K562 (cell line): ENCODE measurements around the gene RNASE8. TPM values are rescaled to one million over a fixed set of nuclear protein-coding genes. Genes with fewer than 3 reads are reported as not detected.
A peak's percentile ranks its signal among the peaks of the same experiment; 100 is the strongest.

Experiments used
- ATAC-seq: fragments of 200-7000 bp; cut with Tn5 transposase; 3 replicates; pipeline ENCODE4 v1.9.1; 2020; ENCODE audit warnings: moderate library complexity
- BruUV-seq: library from RNA; stranded (reverse); fragments of 400-500 nt; replicated peaks from 2 replicates; lab custom pipeline; 2021; lab: Mats Ljungman, UMichigan
- CTCF ChIA-PET: fragments of 300-600 bp; formaldehyde crosslinking; extraction: SDS; loops from one replicate; lab custom pipeline; 2021; ENCODE audit warnings: low intra/inter-chr PET ratio; lab: Yijun Ruan, JAX
- POLR2A ChIA-PET: fragments of 300-600, 350-650 bp; sonication (Branson Sonifier 250); formaldehyde crosslinking; extraction: SDS; loops from one replicate; lab custom pipeline; 2021; ENCODE audit warnings: antibody characterized with exemption, inconsistent platforms; lab: Yijun Ruan, JAX
- DNase-seq, 4 experiments: peaks; one replicate each; pipeline versions ENCODE4 v3.0.0 to v3.0.0-alpha.2; 2011 to 2018; ENCODE audit warnings: low spot score in 3 of 4, mixed read lengths in 3 of 4; ENCODE audit errors: extremely low read depth in 1 of 4
- FAIRE-seq: peaks from 2 replicates; lab custom pipeline; 2011; peaks lifted over from hg19 to GRCh38; lab: Jason Lieb, UNC
- H2AFZ ChIP-seq: 2 replicates; pipeline ENCODE4 v1.6.0; 2011; ENCODE audit warnings: low read depth, low read length, control low read depth, inconsistent platforms
- H3K27ac ChIP-seq: fragments of 200-600 bp; 3 replicates; pipeline ENCODE4 v1.8.0; 2011; ENCODE audit warnings: low read depth, mild to moderate bottlenecking, control low read depth, inconsistent platforms, low read length, moderate library complexity, mixed read lengths; ENCODE audit errors: extremely low read depth
- H3K27me3 ChIP-seq, 2 experiments: fragments of 300-600 bp in 1 of 2; 2 replicates in 1 of 2; 3 replicates in 1 of 2; pipeline versions ENCODE4 v1.6.0 to v1.8.0; 2011; ENCODE audit warnings: inconsistent platforms in 2 of 2, low read length in 2 of 2, mild to moderate bottlenecking in 1 of 2, mixed read lengths in 1 of 2, moderate library complexity in 1 of 2; ENCODE audit not compliant: control insufficient read depth in 2 of 2, insufficient read depth in 2 of 2
- H3K36me3 ChIP-seq: fragments of 300-600 bp; 3 replicates; pipeline ENCODE4 v1.8.0; 2011; ENCODE audit warnings: mild to moderate bottlenecking, low read length, inconsistent platforms; ENCODE audit not compliant: control insufficient read depth, insufficient read depth
- H3K4me1 ChIP-seq, 2 experiments: fragments of 200-600 bp in 1 of 2; replicated peaks in 1 of 2; 2 replicates in 1 of 2; 3 replicates in 1 of 2; pipeline versions ENCODE4 v1.5.1 to v1.8.0; 2011; ENCODE audit warnings: inconsistent platforms in 2 of 2, low read length in 2 of 2, mild to moderate bottlenecking in 1 of 2, mixed read lengths in 1 of 2, moderate library complexity in 1 of 2; ENCODE audit not compliant: control insufficient read depth in 2 of 2, insufficient read depth in 2 of 2
- H3K4me2 ChIP-seq: 2 replicates; pipeline ENCODE4 v1.6.1; 2011; ENCODE audit warnings: low read length, control low read depth, inconsistent platforms, mixed read lengths; ENCODE audit not compliant: insufficient read depth
- H3K4me3 ChIP-seq: fragments of 200-600 bp; sonication (generic), shearing (Covaris generic); 2 replicates; pipeline ENCODE4 v1.5.1; 2016; ENCODE audit warnings: control low read depth, inconsistent platforms
- H3K79me2 ChIP-seq: fragments of 200-600 bp; 3 replicates; pipeline ENCODE4 v1.8.0; 2011; ENCODE audit warnings: low read length, inconsistent platforms; ENCODE audit not compliant: control insufficient read depth, insufficient read depth
- H3K9ac ChIP-seq, 2 experiments: 2 replicates each; pipeline versions ENCODE4 v1.6.0 to v1.6.1; 2011; ENCODE audit warnings: low read depth in 2 of 2, low read length in 2 of 2, control low read depth in 1 of 2, inconsistent platforms in 1 of 2, mild to moderate bottlenecking in 1 of 2, mixed read lengths in 1 of 2; ENCODE audit not compliant: insufficient read depth in 1 of 2
- H3K9me1 ChIP-seq: one replicate; pipeline ENCODE4 v1.6.0; 2011; ENCODE audit warnings: inconsistent platforms, mild to moderate bottlenecking, low read length, moderate library complexity; ENCODE audit not compliant: control insufficient read depth, insufficient read depth
- H3K9me3 ChIP-seq: replicated peaks from 2 replicates; pipeline ENCODE4 v1.5.1; 2011; ENCODE audit warnings: low read depth, low read length, inconsistent platforms; ENCODE audit not compliant: control insufficient read depth, insufficient read depth
- H4K20me1 ChIP-seq: replicated peaks from 2 replicates; pipeline ENCODE4 v1.6.1; 2011; ENCODE audit warnings: low read length, inconsistent platforms, mixed read lengths; ENCODE audit not compliant: control insufficient read depth, insufficient read depth
- CHD4 ChIP-seq: fragments of 200-600 bp; sonication (generic); IDR thresholded peaks from 3 replicates; pipeline ENCODE4 v1.6.1; 2012; ENCODE audit warnings: low read depth, mild to moderate bottlenecking, mixed read lengths, low read length, inconsistent platforms; ENCODE audit not compliant: insufficient read depth, insufficient replicate concordance, poor library complexity, severe bottlenecking
- FIP1L1 ChIP-seq: fragments of 200-400 bp; formaldehyde crosslinking; IDR thresholded peaks from 2 replicates; pipeline ENCODE4 v1.6.1; 2018; ENCODE audit warnings: mild to moderate bottlenecking, low read depth, low read length; ENCODE audit not compliant: poor library complexity, severe bottlenecking
- GTF2F1 ChIP-seq: IDR thresholded peaks from 2 replicates; pipeline ENCODE4 v1.6.1; 2011; ENCODE audit warnings: low read depth, low read length, improper control_type of control experiment
- HDAC3 ChIP-seq: fragments of 450-650 bp; IDR thresholded peaks from 2 replicates; pipeline ENCODE4 v1.6.1; 2018; ENCODE audit warnings: borderline replicate concordance, mild to moderate bottlenecking, moderate library complexity; ENCODE audit not compliant: partially characterized antibody
- HLTF ChIP-seq: fragments of 450-650 bp; IDR thresholded peaks from 2 replicates; pipeline ENCODE4 v1.6.1; 2016
- HNRNPL ChIP-seq: fragments of 200-400 bp; formaldehyde crosslinking; IDR thresholded peaks from 2 replicates; pipeline ENCODE4 v1.6.1; 2017; ENCODE audit warnings: low read depth, mild to moderate bottlenecking, low read length
- ILK ChIP-seq: fragments of 450-650 bp; IDR thresholded peaks from 2 replicates; pipeline ENCODE4 v1.6.1; 2016; ENCODE audit warnings: missing genetic modification characterization, low read depth, mild to moderate bottlenecking, missing compliant biosample characterization, moderate library complexity, borderline replicate concordance
- MTA1 ChIP-seq: fragments of 450-650 bp; IDR thresholded peaks from 2 replicates; pipeline ENCODE4 v1.6.1; 2017; ENCODE audit warnings: borderline replicate concordance
- NEUROD1 ChIP-seq: fragments of 150-350 bp; IDR thresholded peaks from 2 replicates; pipeline ENCODE4 v1.6.1; 2014; ENCODE audit warnings: borderline replicate concordance, low read length, low read depth; ENCODE audit not compliant: partially characterized antibody
- NFE2L1 ChIP-seq: fragments of 450-650 bp; IDR thresholded peaks from 2 replicates; pipeline ENCODE4 v1.6.1; 2016; ENCODE audit warnings: missing genetic modification characterization, low read depth, mild to moderate bottlenecking, missing compliant biosample characterization, moderate library complexity, borderline replicate concordance
- NFYB ChIP-seq: IDR thresholded peaks from 2 replicates; pipeline ENCODE4 v1.6.1; 2011; ENCODE audit warnings: mild to moderate bottlenecking, moderate library complexity; ENCODE audit not compliant: insufficient read length; ENCODE audit errors: extremely low read depth
- PCBP1 ChIP-seq: fragments of 200-400 bp; formaldehyde crosslinking; IDR thresholded peaks from 2 replicates; pipeline ENCODE4 v1.6.1; 2018; ENCODE audit warnings: mild to moderate bottlenecking, low read depth, low read length; ENCODE audit not compliant: poor library complexity, severe bottlenecking
- SOX6 ChIP-seq: fragments of 450-650 bp; IDR thresholded peaks from 2 replicates; pipeline ENCODE4 v1.6.1; 2014; ENCODE audit warnings: mild to moderate bottlenecking
- ZNF41 ChIP-seq: fragments of 250-450 bp; sonication (Bioruptor Pico); conservative IDR thresholded peaks from 2 replicates; pipeline ENCODE4 v1.4.0; 2020; ENCODE audit warnings: mild to moderate bottlenecking
- WGBS: fragments of 100-300 bp; shearing (Covaris generic); methylation state at CpG from one replicate; pipeline ENCODE4 v1.1.6; 2016; ENCODE audit warnings: low coverage, mixed read lengths; ENCODE audit not compliant: insufficient coverage; ENCODE audit errors: missing lambda C conversion rate; 5-methylcytosine and 5-hydroxymethylcytosine counted together
- in situ Hi-C: fragments of 300-500 bp; cut with MboI; formaldehyde crosslinking; loops from 4 replicates; pipeline ENCODE4 v1.15.0; 2018; ENCODE audit warnings: inconsistent platforms, mixed read lengths
- intact Hi-C: fragments of 100-400 bp; cut with micrococcal nuclease; formaldehyde crosslinking; loops from 2 replicates; pipeline ENCODE4 v1.14.2; 2022
- polyA plus RNA-seq, 8 experiments: library from polyadenylated mRNA; depleted of rRNA in 4 of 8; stranded (reverse) in 5 of 8; unstranded in 3 of 8; fragments of >200 nt; fragmentation: Nextera tagmentation in 2 of 8; fragmentation: Illumina TruSeq in 1 of 8; extraction: Ambion mirVana in 2 of 8; extraction: Trizol in 1 of 8; gene quantifications; 2 replicates each; pipeline versions ENCODE4 v1.2.1 to v1.2.3, GENCODE V29; 2011 to 2014; ENCODE audit warnings: inconsistent platforms in 1 of 8, missing spikeins in 1 of 8
- total RNA-seq, 7 experiments: library from RNA; depleted of rRNA in 6 of 7; stranded (reverse); fragments of >200 nt in 6 of 7; fragmentation: Illumina TruSeq in 2 of 7; extraction: Trizol in 2 of 7; gene quantifications; 2 replicates each; pipeline versions ENCODE4 v1.2.1 to v1.2.3, GENCODE V29; 2011 to 2021; ENCODE audit warnings: low replicate concordance in 1 of 7
- TF ChIP-seq, protein P1 (sequence below), 3 experiments: IDR thresholded peaks in 2 of 3; conservative IDR thresholded peaks in 1 of 3; 2 replicates each; pipeline ENCODE4 v1.5.1; 2011 to 2012; ENCODE audit warnings: low read length in 3 of 3, mild to moderate bottlenecking in 3 of 3, control low read depth in 2 of 3, improper control_type of control experiment in 1 of 3, inconsistent platforms in 1 of 3, low read depth in 1 of 3, mixed read lengths in 1 of 3, moderate library complexity in 1 of 3; ENCODE audit not compliant: insufficient read depth in 2 of 3

RNASE8 gene
- total and polyA plus RNA-seq, 9 of the 15 experiments (the other 6 are each of a cell fraction or from before 2014, with no cell fraction given), result not detected

DNA sequence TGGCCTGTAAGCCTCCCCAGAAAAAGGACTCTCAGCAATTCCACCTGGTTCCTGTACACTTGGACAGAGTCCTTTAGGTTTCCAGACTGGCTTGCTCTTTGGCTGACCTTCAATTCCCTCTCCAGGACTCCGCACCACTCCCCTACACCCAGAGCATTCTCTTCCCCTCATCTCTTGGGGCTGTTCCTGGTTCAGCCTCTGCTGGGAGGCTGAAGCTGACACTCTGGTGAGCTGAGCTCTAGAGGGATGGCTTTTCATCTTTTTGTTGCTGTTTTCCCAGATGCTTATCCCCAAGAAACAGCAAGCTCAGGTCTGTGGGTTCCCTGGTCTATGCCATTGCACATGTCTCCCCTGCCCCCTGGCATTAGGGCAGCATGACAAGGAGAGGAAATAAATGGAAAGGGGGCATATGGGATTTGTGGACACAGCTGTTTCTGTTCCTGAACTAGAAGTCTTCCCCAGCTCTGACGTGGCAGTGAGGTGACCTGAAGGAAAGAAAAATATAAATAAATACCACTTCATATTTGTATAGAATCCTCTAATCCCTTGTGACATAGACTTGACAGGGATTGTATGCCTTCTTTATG lies 14.1 kb upstream of the RNASE8 start:
- Histone ChIP-seq H3K4me3 (no peak overlapping the region), H2AFZ (peak overlapping the region; percentile 86), H3K27me3 (no peaks in the 10 kb centered on the region), H3K4me2 (no peak overlapping the region; the same call in 1 of the 2 replicates), H4K20me1 (no peaks in the 10 kb centered on the region), H3K9me1 (no peaks in the 10 kb centered on the region), H3K4me1 (peaks cover 5 to 21% of the 10 kb centered on the region in 2 experiments; a peak in 4 of 5 replicates), H3K27ac (no peak overlapping the region), H3K36me3 (no peaks in the 10 kb centered on the region), H3K79me2 (no peaks in the 10 kb centered on the region), H3K9ac (no peak overlapping the region), H3K9me3 (no peaks in the 10 kb centered on the region)
- no peak for DNase-seq
- no peak for FAIRE-seq
- intact Hi-C loops (loop anchor here (5.0 kb wide), 1 partner anchor 186 kb away; no protein-coding TSS in a partner anchor), in situ Hi-C loops (no loop called here)
- POLR2A ChIA-PET, result interaction anchor here (0.7 kb wide), 1 partner anchor 28 kb away, joined by 3 read pairs; no protein-coding TSS in a partner anchor
- CTCF ChIA-PET, result interaction anchor here (0.9 kb wide), 1 partner anchor 29 kb away, joined by 3 read pairs; no protein-coding TSS in a partner anchor
- BruUV-seq, result no TSS peak
- 70% methylated on average over 2 of the region's 2 CpGs for WGBS
- no peak for ATAC-seq
- TF ChIP-seq HDAC3 (no peak), PCBP1 (no peak), CHD4 (no peak), NFYB (no peak), GTF2F1 (no peak), ILK (tag) (no peak), NEUROD1 (no peak), SOX6 (no peak), HNRNPL (no peak), HLTF (no peak), MTA1 (no peak), FIP1L1 (no peak), NFE2L1 (tag) (no peak), ZNF41 (CRISPR knock-in tag) (no peak)
- TF ChIP-seq, protein P1, sequence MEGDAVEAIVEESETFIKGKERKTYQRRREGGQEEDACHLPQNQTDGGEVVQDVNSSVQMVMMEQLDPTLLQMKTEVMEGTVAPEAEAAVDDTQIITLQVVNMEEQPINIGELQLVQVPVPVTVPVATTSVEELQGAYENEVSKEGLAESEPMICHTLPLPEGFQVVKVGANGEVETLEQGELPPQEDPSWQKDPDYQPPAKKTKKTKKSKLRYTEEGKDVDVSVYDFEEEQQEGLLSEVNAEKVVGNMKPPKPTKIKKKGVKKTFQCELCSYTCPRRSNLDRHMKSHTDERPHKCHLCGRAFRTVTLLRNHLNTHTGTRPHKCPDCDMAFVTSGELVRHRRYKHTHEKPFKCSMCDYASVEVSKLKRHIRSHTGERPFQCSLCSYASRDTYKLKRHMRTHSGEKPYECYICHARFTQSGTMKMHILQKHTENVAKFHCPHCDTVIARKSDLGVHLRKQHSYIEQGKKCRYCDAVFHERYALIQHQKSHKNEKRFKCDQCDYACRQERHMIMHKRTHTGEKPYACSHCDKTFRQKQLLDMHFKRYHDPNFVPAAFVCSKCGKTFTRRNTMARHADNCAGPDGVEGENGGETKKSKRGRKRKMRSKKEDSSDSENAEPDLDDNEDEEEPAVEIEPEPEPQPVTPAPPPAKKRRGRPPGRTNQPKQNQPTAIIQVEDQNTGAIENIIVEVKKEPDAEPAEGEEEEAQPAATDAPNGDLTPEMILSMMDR (IDR thresholded peaks at IDR 0.05 in 2 of 3, conservative IDR thresholded peaks at IDR 0.05 in 1 of 3; ENCODE audit: insufficient read depth in 2 of 3, low read depth in 1 of 3, low read length in 3 of 3), result no peak
- TF ChIP-seq, all 486 proteins: peak for 0
